DND-41 (cell line): ENCODE results near the gene TINAGL1.
A peak's percentile ranks its signal among the peaks of the same experiment; 100 is the strongest.

Source experiments
- EZH2 ChIP-seq: IDR thresholded peaks from 3 replicates; pipeline ENCODE4 v1.6.1; 2012; ENCODE audit warnings: borderline replicate concordance, low read depth, mild to moderate bottlenecking, moderate library complexity, low read length, inconsistent platforms; ENCODE audit not compliant: severe bottlenecking
- TF ChIP-seq, protein P1 (sequence below): IDR thresholded peaks from 2 replicates; pipeline ENCODE4 v1.5.1; 2012; ENCODE audit warnings: borderline replicate concordance, low read length, moderate library complexity, mild to moderate bottlenecking; ENCODE audit not compliant: poor library complexity, severe bottlenecking; ENCODE audit errors: extremely low read depth

DNA sequence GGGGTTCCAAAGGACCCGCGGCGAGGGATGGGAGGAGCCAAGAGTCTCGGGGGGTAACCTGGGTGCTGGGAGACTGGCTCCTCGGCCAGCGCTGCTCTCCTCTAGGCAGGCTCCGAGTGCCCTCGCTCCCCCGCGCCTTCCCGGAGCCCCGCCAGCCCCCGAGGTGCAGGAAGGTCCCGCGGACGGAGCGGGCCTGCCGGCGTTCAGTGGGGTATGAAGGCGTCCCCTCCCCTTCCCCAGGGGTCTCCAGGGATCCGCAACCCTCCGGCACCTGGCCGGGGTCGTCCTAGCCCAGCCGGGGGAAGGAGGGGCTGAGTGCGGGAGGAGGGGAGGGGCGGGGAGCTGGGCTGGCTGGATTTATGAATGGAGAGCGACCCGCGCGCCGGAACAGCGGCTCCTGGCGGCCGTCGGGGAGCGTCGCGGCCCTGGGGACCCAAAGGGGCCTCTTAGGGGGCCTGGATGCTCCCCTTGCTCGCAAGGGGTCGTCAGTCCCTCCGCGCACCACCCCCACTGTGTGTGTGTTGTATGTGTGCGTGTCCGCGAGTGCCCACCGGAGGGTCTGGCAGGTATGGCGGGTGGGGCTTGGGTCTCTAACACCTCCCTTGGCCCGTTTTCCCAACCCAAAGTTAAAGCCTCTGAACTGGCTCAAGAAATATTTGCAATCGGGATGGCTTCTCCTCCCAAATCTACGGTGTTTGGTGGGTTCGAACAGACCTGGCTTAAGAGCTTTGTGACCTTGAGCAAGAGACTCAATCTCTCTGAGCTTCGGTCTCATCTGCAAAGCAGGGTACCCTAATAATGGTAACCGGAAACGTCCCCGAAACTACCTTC, 41.8 kb downstream of the TINAGL1 start:
- TF ChIP-seq EZH2 = no peak
- TF ChIP-seq, protein P1, sequence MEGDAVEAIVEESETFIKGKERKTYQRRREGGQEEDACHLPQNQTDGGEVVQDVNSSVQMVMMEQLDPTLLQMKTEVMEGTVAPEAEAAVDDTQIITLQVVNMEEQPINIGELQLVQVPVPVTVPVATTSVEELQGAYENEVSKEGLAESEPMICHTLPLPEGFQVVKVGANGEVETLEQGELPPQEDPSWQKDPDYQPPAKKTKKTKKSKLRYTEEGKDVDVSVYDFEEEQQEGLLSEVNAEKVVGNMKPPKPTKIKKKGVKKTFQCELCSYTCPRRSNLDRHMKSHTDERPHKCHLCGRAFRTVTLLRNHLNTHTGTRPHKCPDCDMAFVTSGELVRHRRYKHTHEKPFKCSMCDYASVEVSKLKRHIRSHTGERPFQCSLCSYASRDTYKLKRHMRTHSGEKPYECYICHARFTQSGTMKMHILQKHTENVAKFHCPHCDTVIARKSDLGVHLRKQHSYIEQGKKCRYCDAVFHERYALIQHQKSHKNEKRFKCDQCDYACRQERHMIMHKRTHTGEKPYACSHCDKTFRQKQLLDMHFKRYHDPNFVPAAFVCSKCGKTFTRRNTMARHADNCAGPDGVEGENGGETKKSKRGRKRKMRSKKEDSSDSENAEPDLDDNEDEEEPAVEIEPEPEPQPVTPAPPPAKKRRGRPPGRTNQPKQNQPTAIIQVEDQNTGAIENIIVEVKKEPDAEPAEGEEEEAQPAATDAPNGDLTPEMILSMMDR = peak; percentile 68
